Myometrial cell (primary cell): ENCODE measurements around the gene NUAK2. TPM values are rescaled to one million over a fixed set of nuclear protein-coding genes. Genes with fewer than 3 reads are reported as not detected.

ENCODE experiments used
- total RNA-seq: library from RNA; depleted of rRNA; stranded (reverse); fragments of >200 nt; gene quantifications from 2 replicates; pipeline ENCODE4 v1.2.3, GENCODE V29; 2015

The NUAK2 gene
- total RNA-seq: 7.2 and 7.8 TPM in 2 replicates

GRCh38 chr1:205321162-205321958 lies at the start of gene NUAK2:
Gene NUAK2, minus strand, starts transcription at chr1:205321745. Its CDS starts 117 bp downstream, at chr1:205321628.

DNA sequence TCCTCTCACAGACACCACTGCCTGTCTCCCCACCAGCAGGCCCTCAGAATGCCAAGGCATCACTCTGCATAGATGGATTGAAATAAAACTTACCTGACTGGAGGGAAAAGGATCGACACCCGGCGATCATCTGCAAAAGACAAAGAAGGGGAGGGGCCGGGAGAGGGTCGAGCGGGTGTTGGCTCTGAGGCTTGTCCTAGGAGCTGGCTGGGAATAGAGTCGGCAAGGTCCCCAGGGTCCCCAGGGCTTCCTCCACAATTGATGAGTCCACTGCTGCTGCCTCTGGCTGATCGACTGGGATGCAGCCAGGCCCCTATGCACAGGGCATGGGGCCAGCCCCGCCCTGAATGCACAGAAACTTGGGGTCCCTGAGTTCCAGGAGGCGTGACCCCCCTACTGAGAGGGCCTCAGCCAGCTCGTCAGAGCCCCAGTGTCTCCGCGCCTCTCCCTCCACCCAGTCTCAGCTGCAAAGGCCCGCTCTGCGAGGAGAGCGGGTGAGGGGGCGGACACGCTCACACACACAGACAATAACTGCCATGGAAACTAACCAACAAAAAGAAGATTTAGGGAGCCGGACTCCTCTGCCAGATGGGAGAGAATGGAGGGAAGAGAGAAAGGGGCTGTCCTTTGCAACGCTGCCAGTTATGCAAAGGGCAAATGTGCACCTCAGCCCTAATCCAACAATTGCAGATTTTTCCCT lies 35.0 kb upstream of the NUAK2 start, which contains the start of gene KLHDC8A:
Gene KLHDC8A (minus strand): TSS at position 483 of the 700 bp plus-strand sequence. CDS start 13,318 bp downstream, outside the sequence.

Other genes starting within 250 kb of the NUAK2 start
- gene TMEM81, start 237.3 kb downstream of the NUAK2 start, total RNA-seq: 0.29 and 3.2 TPM in 2 replicates
- 12.2 and 13.5 TPM in 2 replicates for gene RBBP5, start 199.8 kb downstream of the NUAK2 start, total RNA-seq
- gene DSTYK, start 110.0 kb downstream of the NUAK2 start, total RNA-seq: 8.4 and 10.6 TPM in 2 replicates
- gene TMCC2, start 93.8 kb downstream of the NUAK2 start, total RNA-seq: 1.1 and 3.2 TPM in 2 replicates
- gene KLHDC8A, start 35.2 kb upstream of the NUAK2 start, total RNA-seq: not detected in 2 replicates
- not detected in 2 replicates for gene LEMD1, start 100.3 kb upstream of the NUAK2 start, total RNA-seq
- not detected in 2 replicates for gene BLACAT1, start 134.3 kb upstream of the NUAK2 start, total RNA-seq
- 0.29 and 1.2 TPM in 2 replicates for gene CDK18, start 182.9 kb upstream of the NUAK2 start, total RNA-seq